ENCODE data around the gene DIAPH2.

DIAPH2 gene

GRCh38 chrX:96906741-96907140 lies 222.1 kb downstream of the DIAPH2 start:
- Histone ChIP-seq H3K4me2 (ENCODE audit: low read depth, low read length) (no peak overlapping the region), H3K27ac (ENCODE audit: low read length) (no peak overlapping the region), H4K20me1 (ENCODE audit: insufficient read depth, low read length) (no peaks in the 10 kb centered on the region), H3K27me3 (replicated peaks; ENCODE audit: insufficient read depth, low read length) (no peaks in the 10 kb centered on the region), H3K9ac (ENCODE audit: low read length) (no peak overlapping the region), H3K79me2 (ENCODE audit: low read length) (no peaks in the 10 kb centered on the region), H3F3A (ENCODE audit: insufficient read depth, low read length) (no peaks in the 10 kb centered on the region), H3K4me1 (ENCODE audit: low read length) (no peaks in the 10 kb centered on the region), H2AFZ (ENCODE audit: low read length) (no peak overlapping the region), H3K36me3 (replicated peaks; ENCODE audit: insufficient read depth, low read length) (no peaks in the 10 kb centered on the region), H3K4me3 (ENCODE audit: low read length) (no peak overlapping the region), H3K9me3 (replicated peaks; ENCODE audit: insufficient read depth, low read length) (no peaks in the 10 kb centered on the region), H3K9me2 (replicated peaks; ENCODE audit: insufficient read depth, low read length) (no peaks in the 10 kb centered on the region)
- TF ChIP-seq CTCF (IDR thresholded peaks at IDR 0.05; ENCODE audit: low read length) (no peak), EZH2 (optimal IDR thresholded peaks at IDR 0.05; ENCODE audit: low read depth, low read length) (no peak)
- DNase-seq, result no peak

- H3K27ac ChIP-seq (ENCODE audit: low read length), result no peak overlapping the region
- no peaks in the 10 kb centered on the region for H3K4me1 ChIP-seq (ENCODE audit: low read length)
- no peak overlapping the region for H2AFZ ChIP-seq (ENCODE audit: low read length)
- no peaks in the 10 kb centered on the region for H3K79me2 ChIP-seq (ENCODE audit: low read length)
- H3K4me2 ChIP-seq (ENCODE audit: low read depth, low read length), result no peak overlapping the region
- no peaks in the 10 kb centered on the region for H4K20me1 ChIP-seq (ENCODE audit: insufficient read depth, low read length)
- no peak overlapping the region for H3K4me3 ChIP-seq (ENCODE audit: low read length)
- H3K9me2 ChIP-seq (replicated peaks; ENCODE audit: insufficient read depth, low read length), result no peaks in the 10 kb centered on the region
- H3K9ac ChIP-seq (ENCODE audit: low read length), result no peak overlapping the region
- no peaks in the 10 kb centered on the region for H3K36me3 ChIP-seq (replicated peaks; ENCODE audit: insufficient read depth, low read length)
- no peaks in the 10 kb centered on the region for H3K9me3 ChIP-seq (replicated peaks; ENCODE audit: insufficient read depth, low read length)
- DNase-seq, result no peak
- H3F3A ChIP-seq (ENCODE audit: insufficient read depth, low read length), result no peaks in the 10 kb centered on the region
- TF ChIP-seq EZH2phosphoT487 (IDR thresholded peaks at IDR 0.05; ENCODE audit: low read length), result no peak
- no peak for TF ChIP-seq EZH2 (optimal IDR thresholded peaks at IDR 0.05; ENCODE audit: low read depth, low read length)
- no peaks in the 10 kb centered on the region for H3K27me3 ChIP-seq (replicated peaks; ENCODE audit: insufficient read depth, low read length)
Measured at GRCh38 chrX:96907516-96908272, 223.1 kb downstream of the DIAPH2 start.

GRCh38 chrX:96909291-96909690 lies 224.6 kb downstream of the DIAPH2 start:
- Histone ChIP-seq H3K4me1 (ENCODE audit: low read length) (no peaks in the 10 kb centered on the region), H3K27ac (ENCODE audit: low read length) (no peak overlapping the region), H3K9me2 (replicated peaks; ENCODE audit: insufficient read depth, low read length) (no peaks in the 10 kb centered on the region), H3K79me2 (ENCODE audit: low read length) (no peaks in the 10 kb centered on the region), H3K4me3 (ENCODE audit: low read length) (no peak overlapping the region), H4K20me1 (ENCODE audit: insufficient read depth, low read length) (no peaks in the 10 kb centered on the region), H3K27me3 (replicated peaks; ENCODE audit: insufficient read depth, low read length) (no peaks in the 10 kb centered on the region), H3K9ac (ENCODE audit: low read length) (no peak overlapping the region), H3K36me3 (replicated peaks; ENCODE audit: insufficient read depth, low read length) (no peaks in the 10 kb centered on the region), H3K4me2 (ENCODE audit: low read depth, low read length) (no peak overlapping the region), H2AFZ (ENCODE audit: low read length) (no peak overlapping the region), H3K9me3 (replicated peaks; ENCODE audit: insufficient read depth, low read length) (no peaks in the 10 kb centered on the region), H3F3A (ENCODE audit: insufficient read depth, low read length) (no peaks in the 10 kb centered on the region)
- DNase-seq, result no peak
- TF ChIP-seq EZH2phosphoT487 (IDR thresholded peaks at IDR 0.05; ENCODE audit: low read length) (no peak), EZH2 (optimal IDR thresholded peaks at IDR 0.05; ENCODE audit: low read depth, low read length) (no peak), CTCF (IDR thresholded peaks at IDR 0.05; ENCODE audit: low read length) (no peak)

GRCh38 chrX:96918864-96919263 lies 234.2 kb downstream of the DIAPH2 start:
- Histone ChIP-seq H3K9me2 (replicated peaks; ENCODE audit: insufficient read depth, low read length) (no peaks in the 10 kb centered on the region), H3K36me3 (replicated peaks; ENCODE audit: insufficient read depth, low read length) (no peaks in the 10 kb centered on the region), H3K9ac (ENCODE audit: low read length) (no peak overlapping the region), H3K27me3 (replicated peaks; ENCODE audit: insufficient read depth, low read length) (no peaks in the 10 kb centered on the region), H3K4me2 (ENCODE audit: low read depth, low read length) (no peak overlapping the region), H3F3A (ENCODE audit: insufficient read depth, low read length) (no peaks in the 10 kb centered on the region), H4K20me1 (ENCODE audit: insufficient read depth, low read length) (no peaks in the 10 kb centered on the region), H2AFZ (ENCODE audit: low read length) (no peak overlapping the region), H3K4me3 (ENCODE audit: low read length) (no peak overlapping the region), H3K4me1 (ENCODE audit: low read length) (no peaks in the 10 kb centered on the region), H3K27ac (ENCODE audit: low read length) (no peak overlapping the region), H3K79me2 (ENCODE audit: low read length) (no peaks in the 10 kb centered on the region), H3K9me3 (replicated peaks; ENCODE audit: insufficient read depth, low read length) (no peaks in the 10 kb centered on the region)
- no peak for TF ChIP-seq CTCF (IDR thresholded peaks at IDR 0.05; ENCODE audit: low read length)
- no peak for TF ChIP-seq EZH2phosphoT487 (IDR thresholded peaks at IDR 0.05; ENCODE audit: low read length)
- no peak for TF ChIP-seq EZH2 (optimal IDR thresholded peaks at IDR 0.05; ENCODE audit: low read depth, low read length)
- DNase-seq, result no peak
